ACC112 (cell line): Measurements from ENCODE around the gene MFSD11.
"Not testable (repeated sequence)": the region's sequence is repeated elsewhere in the genome, so short reads cannot be mapped to it uniquely, and the experiment has no call there.

Experiments
- H2AFZ ChIP-seq: fragments of 200-600 bp; sonication (generic); one replicate; pipeline ENCODE4 v1.6.0; 2017; ENCODE audit warnings: antibody characterized with exemption, low read length; ENCODE audit not compliant: unreplicated experiment
- H3K27ac ChIP-seq: fragments of 200-600 bp; sonication (generic); 2 replicates; pipeline ENCODE4 v1.5.1; 2014; ENCODE audit warnings: low read depth, mild to moderate bottlenecking, antibody characterized with exemption, low read length, moderate library complexity
- H3K27me3 ChIP-seq: fragments of 200-600 bp; sonication (generic); 2 replicates; pipeline ENCODE4 v1.6.1; 2014; ENCODE audit warnings: mild to moderate bottlenecking, antibody characterized with exemption, low read length, moderate library complexity, mixed read lengths; ENCODE audit not compliant: insufficient read depth
- H3K36me3 ChIP-seq: fragments of 200-600 bp; sonication (generic); 2 replicates; pipeline ENCODE4 v1.6.1; 2016; ENCODE audit warnings: mild to moderate bottlenecking, antibody characterized with exemption, low read length, moderate library complexity, mixed read lengths; ENCODE audit not compliant: insufficient read depth
- H3K4me1 ChIP-seq: fragments of 200-600 bp; sonication (generic); one replicate; pipeline ENCODE4 v1.6.1; 2016; ENCODE audit warnings: low read length, mixed read lengths; ENCODE audit not compliant: insufficient read depth, unreplicated experiment, control insufficient read depth
- H3K4me3 ChIP-seq: fragments of 200-600 bp; sonication (generic); 2 replicates; pipeline ENCODE4 v1.5.1; 2014; ENCODE audit warnings: mild to moderate bottlenecking, low read depth, low read length
- H3K79me2 ChIP-seq: fragments of 200-600 bp; sonication (generic); one replicate; pipeline ENCODE4 v1.6.0; 2016; ENCODE audit warnings: low read length; ENCODE audit not compliant: control insufficient read depth, unreplicated experiment, insufficient read depth

MFSD11 gene

GRCh38 chr17:76784926-76785325 lies 47.0 kb downstream of the MFSD11 start:
- Histone ChIP-seq H3K79me2 (no peaks in the 10 kb centered on the region), H3K36me3 (0 out of 2 replicates have a peak, but pooled peaks cover 3% of the 10 kb centered on the region), H3K4me1 (peaks cover 6% of the 10 kb centered on the region), H3K27me3 (no peaks in the 10 kb centered on the region), H3K27ac (no peak overlapping the region), H3K4me3 (no peak overlapping the region), H2AFZ (no peak overlapping the region)

- H3K27ac ChIP-seq, H2AFZ ChIP-seq, H3K79me2 ChIP-seq, H3K4me3 ChIP-seq, H3K27me3 ChIP-seq, H3K36me3 ChIP-seq: not testable (repeated sequence)
- peaks cover 17% of the 10 kb centered on the region for H3K4me1 ChIP-seq
Measured at GRCh38 chr17:76787866-76788265, 49.9 kb downstream of the MFSD11 start.

- Histone ChIP-seq H3K79me2 (no peaks in the 10 kb centered on the region), H3K4me1 (peaks cover 17% of the 10 kb centered on the region), H3K4me3 (no peak overlapping the region), H3K36me3 (no peaks in the 10 kb centered on the region), H3K27me3 (no peaks in the 10 kb centered on the region), H3K27ac (no peak overlapping the region), H2AFZ (no peak overlapping the region)
Measured at GRCh38 chr17:76789235-76789788, 51.4 kb downstream of the MFSD11 start.

- Histone ChIP-seq H3K4me1 (peaks cover 17% of the 10 kb centered on the region), H3K79me2 (no peaks in the 10 kb centered on the region), H3K27me3 (no peaks in the 10 kb centered on the region), H3K36me3 (no peaks in the 10 kb centered on the region), H3K4me3 (peak overlapping the region; percentile 22), H3K27ac (peak overlapping the region; percentile 56), H2AFZ (peak overlapping the region; percentile 52)
Measured at GRCh38 chr17:76791053-76791980, 53.4 kb downstream of the MFSD11 start.

GRCh38 chr17:76792348-76792747 lies 54.4 kb downstream of the MFSD11 start:
- H2AFZ ChIP-seq: no peak overlapping the region
- H3K36me3 ChIP-seq: no peaks in the 10 kb centered on the region
- H3K79me2 ChIP-seq: no peaks in the 10 kb centered on the region
- no peak overlapping the region for H3K4me3 ChIP-seq
- H3K4me1 ChIP-seq: peaks cover 16% of the 10 kb centered on the region
- H3K27ac ChIP-seq: no peak overlapping the region
- no peaks in the 10 kb centered on the region for H3K27me3 ChIP-seq

- Histone ChIP-seq H2AFZ (no peak overlapping the region), H3K4me3 (no peak overlapping the region), H3K27me3 (no peaks in the 10 kb centered on the region), H3K79me2 (no peaks in the 10 kb centered on the region), H3K36me3 (no peaks in the 10 kb centered on the region), H3K4me1 (peaks cover 11% of the 10 kb centered on the region), H3K27ac (no peak overlapping the region)
Measured at GRCh38 chr17:76793775-76794174, 55.9 kb downstream of the MFSD11 start.

- Histone ChIP-seq H3K36me3 (no peaks in the 10 kb centered on the region), H2AFZ (no peak overlapping the region), H3K27ac (no peak overlapping the region), H3K79me2 (no peaks in the 10 kb centered on the region), H3K4me1 (peaks cover 5% of the 10 kb centered on the region), H3K4me3 (no peak overlapping the region), H3K27me3 (no peaks in the 10 kb centered on the region)
Measured at GRCh38 chr17:76796081-76796480, 58.2 kb downstream of the MFSD11 start.

GRCh38 chr17:76797241-76797840 lies 59.4 kb downstream of the MFSD11 start:
- H3K27ac ChIP-seq: no peak overlapping the region
- no peak overlapping the region for H2AFZ ChIP-seq
- H3K79me2 ChIP-seq: no peaks in the 10 kb centered on the region
- H3K36me3 ChIP-seq: no peaks in the 10 kb centered on the region
- H3K27me3 ChIP-seq: no peaks in the 10 kb centered on the region
- H3K4me3 ChIP-seq: no peak overlapping the region
- H3K4me1 ChIP-seq: no peaks in the 10 kb centered on the region

- Histone ChIP-seq H3K4me3 (no peak overlapping the region), H3K27ac (no peak overlapping the region), H2AFZ (no peak overlapping the region), H3K4me1 (peaks cover 2% of the 10 kb centered on the region), H3K27me3 (no peaks in the 10 kb centered on the region), H3K36me3 (no peaks in the 10 kb centered on the region), H3K79me2 (no peaks in the 10 kb centered on the region)
Measured at GRCh38 chr17:76801706-76802105, 63.8 kb downstream of the MFSD11 start.

- Histone ChIP-seq H3K4me1 (peaks cover 2% of the 10 kb centered on the region), H3K27me3 (no peaks in the 10 kb centered on the region), H3K36me3 (no peaks in the 10 kb centered on the region), H3K27ac (no peak overlapping the region), H2AFZ (no peak overlapping the region), H3K4me3 (no peak overlapping the region), H3K79me2 (no peaks in the 10 kb centered on the region)
Measured at GRCh38 chr17:76805319-76805718, 67.4 kb downstream of the MFSD11 start.
